Endothelial cell of umbilical vein (primary cell): Measurements from ENCODE around the gene DSCAML1. TPM values are rescaled to one million over a fixed set of nuclear protein-coding genes. Genes with fewer than 3 reads are reported as not detected.

Source experiments
- BruUV-seq: library from RNA; stranded (reverse); fragments of 400-500 nt; replicated peaks from 2 replicates; lab custom pipeline; 2021; lab: Mats Ljungman, UMichigan
- CTCF ChIA-PET: fragments of 300-600, 350-600 bp; sonication (Branson Sonifier 250); formaldehyde crosslinking; loops from one replicate; lab custom pipeline; 2021; ENCODE audit warnings: antibody characterized with exemption, inconsistent platforms; lab: Charles Lee
- POLR2A ChIA-PET: fragments of 300-600, 350-600 bp; sonication (Branson Sonifier 250); formaldehyde crosslinking; loops from one replicate; lab custom pipeline; 2021; ENCODE audit warnings: antibody characterized with exemption, inconsistent platforms; lab: Charles Lee
- DNase-seq: peaks from one replicate; pipeline ENCODE4 v3.0.0-alpha.2; 2011; ENCODE audit warnings: low read depth, low spot score
- FAIRE-seq: peaks from 2 replicates; lab custom pipeline; 2011; peaks lifted over from hg19 to GRCh38; lab: Jason Lieb, UNC
- H2AFZ ChIP-seq: 2 replicates; pipeline ENCODE4 v1.6.0; 2012; ENCODE audit warnings: low read depth, low read length, control low read depth, inconsistent platforms
- H3K27ac ChIP-seq: 2 replicates; pipeline ENCODE4 v1.5.1; 2011; ENCODE audit warnings: low read depth, mild to moderate bottlenecking, control low read depth, low read length, moderate library complexity; ENCODE audit not compliant: insufficient read depth
- H3K27me3 ChIP-seq, 2 experiments: 2 replicates each; pipeline versions ENCODE4 v1.6.0 to v1.6.1; 2011; ENCODE audit warnings: low read length in 2 of 2, mixed read lengths in 1 of 2; ENCODE audit not compliant: control insufficient read depth in 2 of 2, insufficient read depth in 2 of 2
- H3K36me3 ChIP-seq, 2 experiments: 2 replicates in 1 of 2; 3 replicates in 1 of 2; pipeline ENCODE4 v1.5.1; 2011; ENCODE audit warnings: low read length in 2 of 2, mild to moderate bottlenecking in 1 of 2, moderate library complexity in 1 of 2; ENCODE audit not compliant: control insufficient read depth in 2 of 2, insufficient read depth in 2 of 2; ENCODE audit errors: extremely low read depth in 1 of 2
- H3K4me1 ChIP-seq: 3 replicates; pipeline ENCODE4 v1.5.1; 2011; ENCODE audit warnings: mild to moderate bottlenecking, low read length; ENCODE audit not compliant: control insufficient read depth, insufficient read depth; ENCODE audit errors: extremely low read depth
- H3K4me2 ChIP-seq: 2 replicates; pipeline ENCODE4 v1.6.1; 2011; ENCODE audit warnings: low read length, control low read depth, mixed read lengths; ENCODE audit not compliant: insufficient read depth
- H3K4me3 ChIP-seq, 3 experiments: fragments of 200-600 bp in 1 of 3; sonication (generic), shearing (Covaris generic) in 1 of 3; replicated peaks in 1 of 3; 2 replicates each; pipeline ENCODE4 v1.5.1; 2011 to 2016; ENCODE audit warnings: control low read depth in 3 of 3, low read length in 3 of 3, mild to moderate bottlenecking in 2 of 3, inconsistent platforms in 1 of 3, low read depth in 1 of 3, moderate library complexity in 1 of 3; ENCODE audit not compliant: insufficient read depth in 1 of 3
- H3K79me2 ChIP-seq: 2 replicates; pipeline ENCODE4 v1.6.0; 2012; ENCODE audit warnings: low read length, inconsistent platforms; ENCODE audit not compliant: control insufficient read depth, insufficient read depth
- H3K9ac ChIP-seq: replicated peaks from 2 replicates; pipeline ENCODE3; 2011; ENCODE audit warnings: low read length, control low read depth; ENCODE audit not compliant: insufficient read depth; ENCODE audit errors: extremely low read depth
- H3K9me1 ChIP-seq: replicated peaks from 3 replicates; pipeline ENCODE4 v1.6.0; 2011; ENCODE audit warnings: mild to moderate bottlenecking, low read length; ENCODE audit not compliant: control insufficient read depth, insufficient read depth; ENCODE audit errors: extremely low read depth
- H3K9me3 ChIP-seq: replicated peaks from 2 replicates; pipeline ENCODE4 v1.5.1; 2012; ENCODE audit warnings: low read length, inconsistent platforms; ENCODE audit not compliant: control insufficient read depth, insufficient read depth
- H4K20me1 ChIP-seq: replicated peaks from 2 replicates; pipeline ENCODE3; 2011; ENCODE audit warnings: mild to moderate bottlenecking, low read length; ENCODE audit not compliant: control insufficient read depth, insufficient read depth; ENCODE audit errors: extremely low read depth
- EZH2 ChIP-seq: IDR thresholded peaks from 2 replicates; pipeline ENCODE4 v1.6.1; 2012; ENCODE audit warnings: borderline replicate concordance, low read depth, mild to moderate bottlenecking, moderate library complexity, low read length, inconsistent platforms; ENCODE audit not compliant: severe bottlenecking
- FOS ChIP-seq: IDR thresholded peaks from 2 replicates; pipeline ENCODE4 v1.6.1; 2011; ENCODE audit warnings: mild to moderate bottlenecking, low read length, moderate library complexity, borderline replicate concordance; ENCODE audit not compliant: insufficient read depth
- GATA2 ChIP-seq: IDR thresholded peaks from 2 replicates; pipeline ENCODE4 v1.7.0; 2011; ENCODE audit warnings: low read depth, mild to moderate bottlenecking, moderate library complexity, mixed read lengths, low read length; ENCODE audit not compliant: insufficient read length, insufficient read depth
- JUN ChIP-seq: IDR thresholded peaks from 2 replicates; pipeline ENCODE4 v1.6.1; 2011; ENCODE audit warnings: borderline replicate concordance, low read depth; ENCODE audit not compliant: insufficient read length, insufficient read depth
- MYC ChIP-seq: IDR thresholded peaks from one replicate; pipeline ENCODE4 v1.6.1; 2011; ENCODE audit warnings: mild to moderate bottlenecking, low read depth, low read length
- POLR2A ChIP-seq: IDR thresholded peaks from 2 replicates; pipeline ENCODE4 v1.6.1; 2012; ENCODE audit warnings: low read depth, mild to moderate bottlenecking, control low read depth, low read length
- POLR2AphosphoS5 ChIP-seq: IDR thresholded peaks from 2 replicates; pipeline ENCODE4 v1.6.1; 2012; ENCODE audit warnings: low read depth, mild to moderate bottlenecking, control low read depth, low read length, moderate library complexity; ENCODE audit not compliant: insufficient read depth
- dilution Hi-C: fragments of 300-500 bp; cut with MboI; formaldehyde crosslinking; loops from one replicate; pipeline ENCODE4 v1.15.0; 2019; ENCODE audit warnings: low sequenced_read_pairs; ENCODE audit not compliant: extremely low pct_ligation_motif_present
- intact Hi-C: fragments of 100-400 bp; cut with micrococcal nuclease; formaldehyde crosslinking; loops from one replicate; pipeline ENCODE4 v1.10.0; 2022
- polyA plus RNA-seq, 4 experiments: library from polyadenylated mRNA; depleted of rRNA in 3 of 4; stranded (reverse) in 3 of 4; unstranded in 1 of 4; fragments of >200 nt; gene quantifications; 2 replicates each; pipeline versions ENCODE4 v1.2.1 to v1.2.3, GENCODE V29; 2011 to 2012; ENCODE audit warnings: missing spikeins in 1 of 4
- total RNA-seq: library from RNA; stranded (reverse); gene quantifications from 2 replicates; pipeline ENCODE4 v1.2.3, GENCODE V29; 2021
- TF ChIP-seq, protein P1 (sequence below), 2 donors: IDR thresholded peaks; 1 replicate in 1 of 2; 2 replicates in 1 of 2; pipeline ENCODE4 v1.5.1; 2011; ENCODE audit warnings: low read length in 2 of 2, mild to moderate bottlenecking in 2 of 2, moderate library complexity in 2 of 2, control low read depth in 1 of 2, inconsistent platforms in 1 of 2, low read depth in 1 of 2; ENCODE audit not compliant: insufficient read depth in 1 of 2; ENCODE audit errors: extremely low read depth in 1 of 2
- TF ChIP-seq, protein P2 (sequence below): IDR thresholded peaks from 2 replicates; pipeline ENCODE4 v1.6.1; 2011; ENCODE audit not compliant: insufficient read depth, insufficient read length

The DSCAML1 gene
- total and polyA plus RNA-seq, 2 donors (not counting 3 experiments of a cell fraction or from before 2014, with no cell fraction given): not detected

DNA sequence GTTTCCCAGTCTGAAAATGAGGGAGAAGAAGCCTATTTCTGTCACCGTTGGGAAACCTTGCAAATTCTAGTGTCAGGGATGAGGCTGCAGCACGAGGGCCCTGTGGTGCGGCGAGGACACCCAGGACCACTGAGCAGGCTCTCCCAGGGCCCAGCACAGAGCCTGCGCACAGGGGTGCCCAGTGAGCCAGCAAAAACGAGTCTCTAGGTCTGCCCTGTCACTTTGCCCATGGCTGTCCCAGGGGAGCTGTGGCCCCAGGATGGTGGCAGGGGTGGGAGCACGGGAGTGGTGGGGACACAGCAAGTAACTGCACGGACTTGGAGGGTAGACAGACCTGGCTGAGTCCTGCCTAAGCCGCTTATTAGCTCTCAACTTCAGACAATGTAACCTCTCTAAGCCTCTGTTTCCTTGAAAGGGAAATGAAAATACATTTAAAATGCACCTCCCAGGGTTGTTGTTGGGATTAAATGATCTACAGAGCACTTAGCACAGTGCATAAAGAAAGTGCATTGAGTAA is 44.2 kb downstream of the DSCAML1 start:
- Histone ChIP-seq H3K36me3 (no peaks in the 10 kb centered on the region), H3K9me3 (no peaks in the 10 kb centered on the region), H3K27me3 (peaks cover 0 to 4% of the 10 kb centered on the region in 2 experiments), H3K27ac (no peak overlapping the region), H3K9ac (no peak overlapping the region), H3K9me1 (no peaks in the 10 kb centered on the region), H3K4me3 (no peak overlapping the region), H2AFZ (no peak overlapping the region), H3K79me2 (no peaks in the 10 kb centered on the region), H3K4me1 (no peaks in the 10 kb centered on the region), H3K4me2 (no peak overlapping the region), H4K20me1 (no peaks in the 10 kb centered on the region)
- BruUV-seq: no TSS peak
- dilution Hi-C loops: no loop called here
- ChIA-PET CTCF (no interaction called here), POLR2A (no interaction called here)
- DNase-seq (no peak), FAIRE-seq (no peak)
- intact Hi-C loops: no loop called here
- TF ChIP-seq JUN (no peak), GATA2 (no peak), MYC (no peak), POLR2AphosphoS5 (no peak), POLR2A (no peak)

- CTCF ChIA-PET: no interaction called here
Measured at GRCh38 chr11:117752071-117752470, 44.9 kb downstream of the DSCAML1 start.

More at GRCh38 chr11:117752071-117752470, 44.9 kb downstream of the DSCAML1 start:
- H3K9me3 ChIP-seq: no peaks in the 10 kb centered on the region
- POLR2A ChIA-PET: no interaction called here
- no peak for DNase-seq
- no peak for TF ChIP-seq FOS
- TF ChIP-seq EZH2: no peak
- no peak for TF ChIP-seq POLR2AphosphoS5
- TF ChIP-seq POLR2A: no peak
- TF ChIP-seq GATA2: no peak
- TF ChIP-seq, protein P1, sequence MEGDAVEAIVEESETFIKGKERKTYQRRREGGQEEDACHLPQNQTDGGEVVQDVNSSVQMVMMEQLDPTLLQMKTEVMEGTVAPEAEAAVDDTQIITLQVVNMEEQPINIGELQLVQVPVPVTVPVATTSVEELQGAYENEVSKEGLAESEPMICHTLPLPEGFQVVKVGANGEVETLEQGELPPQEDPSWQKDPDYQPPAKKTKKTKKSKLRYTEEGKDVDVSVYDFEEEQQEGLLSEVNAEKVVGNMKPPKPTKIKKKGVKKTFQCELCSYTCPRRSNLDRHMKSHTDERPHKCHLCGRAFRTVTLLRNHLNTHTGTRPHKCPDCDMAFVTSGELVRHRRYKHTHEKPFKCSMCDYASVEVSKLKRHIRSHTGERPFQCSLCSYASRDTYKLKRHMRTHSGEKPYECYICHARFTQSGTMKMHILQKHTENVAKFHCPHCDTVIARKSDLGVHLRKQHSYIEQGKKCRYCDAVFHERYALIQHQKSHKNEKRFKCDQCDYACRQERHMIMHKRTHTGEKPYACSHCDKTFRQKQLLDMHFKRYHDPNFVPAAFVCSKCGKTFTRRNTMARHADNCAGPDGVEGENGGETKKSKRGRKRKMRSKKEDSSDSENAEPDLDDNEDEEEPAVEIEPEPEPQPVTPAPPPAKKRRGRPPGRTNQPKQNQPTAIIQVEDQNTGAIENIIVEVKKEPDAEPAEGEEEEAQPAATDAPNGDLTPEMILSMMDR (IDR thresholded peaks at IDR 0.05; ENCODE audit: extremely low read depth in 1 of 2, insufficient read depth in 1 of 2, low read depth in 1 of 2, low read length in 2 of 2): no peak
- TF ChIP-seq, protein P2, sequence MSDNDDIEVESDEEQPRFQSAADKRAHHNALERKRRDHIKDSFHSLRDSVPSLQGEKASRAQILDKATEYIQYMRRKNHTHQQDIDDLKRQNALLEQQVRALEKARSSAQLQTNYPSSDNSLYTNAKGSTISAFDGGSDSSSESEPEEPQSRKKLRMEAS: no peak
- no peak for TF ChIP-seq JUN
- no peak for TF ChIP-seq MYC
- H3K4me2 ChIP-seq: no peak overlapping the region
- no peak overlapping the region for H3K9ac ChIP-seq
- H3K36me3 ChIP-seq: no peaks in the 10 kb centered on the region
- H3K27ac ChIP-seq: no peak overlapping the region
- H3K79me2 ChIP-seq: no peaks in the 10 kb centered on the region
- dilution Hi-C loops: no loop called here
- H3K4me3 ChIP-seq: no peak overlapping the region
- FAIRE-seq: no peak
- peaks cover 0 to 4% of the 10 kb centered on the region in 2 experiments for H3K27me3 ChIP-seq
- H3K9me1 ChIP-seq: no peaks in the 10 kb centered on the region
- no peaks in the 10 kb centered on the region for H4K20me1 ChIP-seq
- intact Hi-C loops: no loop called here
- BruUV-seq: no TSS peak
- no peaks in the 10 kb centered on the region for H3K4me1 ChIP-seq
- H2AFZ ChIP-seq: no peak overlapping the region
